B cell (primary cell): Measurements from ENCODE around the gene SLC22A13. TPM values are rescaled to one million over a fixed set of nuclear protein-coding genes. Genes with fewer than 3 reads are reported as not detected.
"Not testable (repeated sequence)": the region's sequence is repeated elsewhere in the genome, so short reads cannot be mapped to it uniquely, and the experiment has no call there.

Source experiments
- ATAC-seq: fragments of 200-7000 bp; cut with Tn5 transposase; one replicate; pipeline ENCODE4 v1.10.0; 2021; ENCODE audit warnings: low read depth, mild to moderate bottlenecking, moderate number of reproducible peaks, moderate library complexity
- CTCF ChIA-PET: fragments of 350-600 bp; sonication (Branson Sonifier 250); formaldehyde crosslinking; loops from one replicate; lab custom pipeline; 2021; ENCODE audit warnings: antibody characterized with exemption, inconsistent platforms; lab: Charles Lee
- POLR2A ChIA-PET: fragments of 350-600 bp; sonication (Branson Sonifier 250); formaldehyde crosslinking; loops from one replicate; lab custom pipeline; 2021; ENCODE audit warnings: antibody characterized with exemption; lab: Charles Lee
- DNase-seq: peaks from one replicate; pipeline ENCODE4 v3.0.0; 2013
- H2AFZ ChIP-seq: 2 replicates; pipeline ENCODE4 v1.6.1; 2012; ENCODE audit warnings: mild to moderate bottlenecking, low read depth, low read length; ENCODE audit not compliant: insufficient read depth, poor library complexity, severe bottlenecking
- H3K27ac ChIP-seq, 2 donors: 1 replicate in 1 of 2; 2 replicates in 1 of 2; pipeline ENCODE4 v1.5.1; 2012 to 2013; ENCODE audit warnings: low read length in 2 of 2, mild to moderate bottlenecking in 2 of 2, moderate library complexity in 1 of 2
- H3K27me3 ChIP-seq, 4 experiments: fragments of 200-600 bp in 1 of 4; sonication (generic) in 1 of 4; replicated peaks in 1 of 4; 1 replicate in 2 of 4; 2 replicates in 2 of 4; pipeline versions ENCODE4 v1.6.1 to v1.7.0; 2013 to 2016; ENCODE audit warnings: low read length in 3 of 4, mild to moderate bottlenecking in 2 of 4, mixed read lengths in 1 of 4, moderate library complexity in 1 of 4; ENCODE audit not compliant: insufficient read depth in 4 of 4, control insufficient read depth in 3 of 4; ENCODE audit errors: control extremely low read depth in 1 of 4
- H3K36me3 ChIP-seq, 2 experiments: replicated peaks in 1 of 2; 1 replicate in 1 of 2; 2 replicates in 1 of 2; pipeline versions ENCODE4 v1.6.1 to v1.7.1; 2013; ENCODE audit warnings: low read length in 1 of 2; ENCODE audit not compliant: insufficient read depth in 2 of 2, control insufficient read depth in 1 of 2; ENCODE audit errors: control extremely low read depth in 1 of 2, extremely low read depth in 1 of 2
- H3K4me1 ChIP-seq, 2 donors: fragments of 200-600 bp in 1 of 2; sonication (generic) in 1 of 2; 1 replicate in 1 of 2; 2 replicates in 1 of 2; pipeline versions ENCODE4 v1.5.1 to v1.6.1; 2013 to 2017; ENCODE audit warnings: low read length in 2 of 2; ENCODE audit not compliant: control insufficient read depth in 2 of 2, insufficient read depth in 2 of 2
- H3K4me2 ChIP-seq: replicated peaks from 2 replicates; pipeline ENCODE3; 2012; ENCODE audit warnings: mild to moderate bottlenecking, low read depth, low read length; ENCODE audit not compliant: poor library complexity, severe bottlenecking
- H3K4me3 ChIP-seq, 5 experiments: fragments of 200-600 bp in 1 of 5; sonication (generic) in 1 of 5; 1 replicate in 3 of 5; 2 replicates in 2 of 5; pipeline versions ENCODE4 v1.5.1 to v1.7.0; 2011 to 2016; ENCODE audit warnings: low read length in 4 of 5, mild to moderate bottlenecking in 4 of 5, low read depth in 2 of 5, control low read depth in 1 of 5, moderate library complexity in 1 of 5; ENCODE audit not compliant: insufficient read depth in 1 of 5; ENCODE audit errors: control extremely low read depth in 1 of 5, extremely low read depth in 1 of 5
- H3K79me2 ChIP-seq: fragments of 200-600 bp; sonication (generic); one replicate; pipeline ENCODE4 v1.6.0; 2016; ENCODE audit warnings: low read length; ENCODE audit not compliant: control insufficient read depth, insufficient read depth
- H3K9ac ChIP-seq: fragments of 200-600 bp; sonication (generic); 2 replicates; pipeline ENCODE4 v1.6.1; 2017; ENCODE audit warnings: mild to moderate bottlenecking, low read length, moderate library complexity
- H3K9me3 ChIP-seq, 3 donors: one replicate each; pipeline versions ENCODE4 v1.6.1 to v1.7.1; 2013; ENCODE audit warnings: low read length in 2 of 3; ENCODE audit not compliant: control insufficient read depth in 2 of 3, insufficient read depth in 1 of 3; ENCODE audit errors: control extremely low read depth in 1 of 3
- H4K20me1 ChIP-seq: 2 replicates; pipeline ENCODE4 v1.6.0; 2012; ENCODE audit warnings: mild to moderate bottlenecking, low read length; ENCODE audit not compliant: insufficient read depth, control insufficient read depth, poor library complexity, severe bottlenecking
- H3K27ac Mint-ChIP-seq: one replicate; pipeline ENCODE4 v1.8.0; 2021; ENCODE audit warnings: mixed read lengths
- H3K27me3 Mint-ChIP-seq: one replicate; pipeline ENCODE4 v1.8.0; 2021; ENCODE audit warnings: mixed read lengths
- H3K4me1 Mint-ChIP-seq: one replicate; pipeline ENCODE4 v1.8.0; 2021; ENCODE audit warnings: mixed read lengths
- H3K4me3 Mint-ChIP-seq: one replicate; pipeline ENCODE4 v1.8.0; 2021; ENCODE audit warnings: mixed read lengths
- H3K9me3 Mint-ChIP-seq: one replicate; pipeline ENCODE4 v1.8.0; 2022; ENCODE audit warnings: mixed read lengths; ENCODE audit not compliant: insufficient read depth
- WGBS: methylation state at CpG from one replicate; pipeline ENCODE4 v1.1.5; 2013; ENCODE audit warnings: missing lambda C conversion rate; ENCODE audit not compliant: insufficient coverage; 5-methylcytosine and 5-hydroxymethylcytosine counted together
- intact Hi-C: fragments of 100-400 bp; cut with micrococcal nuclease; formaldehyde crosslinking; loops from one replicate; pipeline ENCODE4 v1.10.0; 2022
- polyA plus RNA-seq: library from polyadenylated mRNA; depleted of rRNA; stranded (reverse); fragments of >200 nt; gene quantifications from 2 replicates; pipeline ENCODE4 v1.2.3, GENCODE V29; 2012
- total RNA-seq, 2 donors: library from RNA; stranded (reverse); fragments of 120-200 nt in 1 of 2; gene quantifications; 1 replicate in 1 of 2; 2 replicates in 1 of 2; pipeline versions ENCODE4 v1.2.3 to v1.2.4, GENCODE V29; 2013 to 2022

The SLC22A13 gene
- total and polyA plus RNA-seq, 2 donors (not counting 1 experiment from before 2014, with no cell fraction given) = 0.31 to 0.91 TPM

GRCh38 chr3:38289286-38290217 is 23.9 kb downstream of the SLC22A13 start:
- H3K9me3 ChIP-seq, intact Hi-C loops, ATAC-seq, H3K4me3 Mint-ChIP-seq, DNase-seq, H3K4me1 Mint-ChIP-seq, H3K36me3 ChIP-seq, H3K79me2 ChIP-seq, H3K4me3 ChIP-seq, POLR2A ChIA-PET, H4K20me1 ChIP-seq, CTCF ChIA-PET, H2AFZ ChIP-seq, H3K27ac Mint-ChIP-seq, H3K27me3 ChIP-seq, H3K9ac ChIP-seq, H3K4me2 ChIP-seq, H3K4me1 ChIP-seq, H3K9me3 Mint-ChIP-seq, H3K27ac ChIP-seq: not testable (repeated sequence)
- H3K27me3 Mint-ChIP-seq = peaks cover 14% of the 10 kb centered on the region
- 94% methylated on average over 15 of the region's 16 CpGs for WGBS

- H3K27ac Mint-ChIP-seq, H3K4me1 ChIP-seq, H3K4me3 ChIP-seq, intact Hi-C loops, H3K27ac ChIP-seq, H4K20me1 ChIP-seq, H3K9ac ChIP-seq, ATAC-seq, POLR2A ChIA-PET, H2AFZ ChIP-seq, H3K9me3 Mint-ChIP-seq, H3K9me3 ChIP-seq, H3K79me2 ChIP-seq, H3K4me1 Mint-ChIP-seq, DNase-seq, H3K4me2 ChIP-seq, H3K4me3 Mint-ChIP-seq, H3K27me3 ChIP-seq, H3K36me3 ChIP-seq: not testable (repeated sequence)
- peaks cover 16% of the 10 kb centered on the region for H3K27me3 Mint-ChIP-seq
- CTCF ChIA-PET = interaction anchor here (1.1 to 4.1 kb wide), 4 partner anchors 132 to 323 kb away, joined by 3 to 55 read pairs (median 12); partner anchors contain the start of gene OXSR1
- no CpG with 5 or more reads among the region's 4 CpGs for WGBS
Measured at GRCh38 chr3:38297053-38297452, 31.4 kb downstream of the SLC22A13 start.
